HG03558 (cell line): ENCODE results near the gene CPT1A.

Experiments used
- ATAC-seq: cut with Tn5 transposase; IDR thresholded peaks from one replicate; pipeline ENCODE4 v1.9.1; 2021; ENCODE audit warnings: moderate number of reproducible peaks; ENCODE audit not compliant: unreplicated experiment; ENCODE audit errors: extremely low read depth

CPT1A gene

GRCh38 chr11:68855205-68855981 is 13.7 kb upstream of the CPT1A start:
- no peak for ATAC-seq

- ATAC-seq, result no peak
Measured at GRCh38 chr11:68854273-68854958, 12.7 kb upstream of the CPT1A start.

- no peak for ATAC-seq
Measured at GRCh38 chr11:68852628-68853027, 10.9 kb upstream of the CPT1A start.

GRCh38 chr11:68848429-68848828 is 6.7 kb upstream of the CPT1A start:
- no peak for ATAC-seq

GRCh38 chr11:68847395-68847794 is 5.7 kb upstream of the CPT1A start:
- no peak for ATAC-seq

- ATAC-seq, result no peak
Measured at GRCh38 chr11:68845351-68846002, 3.8 kb upstream of the CPT1A start.

- no peak for ATAC-seq
Measured at GRCh38 chr11:68844801-68845200, 3.1 kb upstream of the CPT1A start.

GRCh38 chr11:68844376-68844775 is 2.7 kb upstream of the CPT1A start:
- ATAC-seq, result no peak

- no peak for ATAC-seq
Measured at GRCh38 chr11:68843703-68844312, 2.1 kb upstream of the CPT1A start.

GRCh38 chr11:68843052-68843561 is 1.4 kb upstream of the CPT1A start:
- ATAC-seq, result no peak

- ATAC-seq, result no peak
Measured at GRCh38 chr11:68842427-68843051, 823 bp upstream of the CPT1A start.

GRCh38 chr11:68840661-68841653 is 759 bp downstream of the CPT1A start:
- ATAC-seq, result no peak

GRCh38 chr11:68839911-68840641 is 1.6 kb downstream of the CPT1A start:
- no peak for ATAC-seq

GRCh38 chr11:68839054-68839865 is 2.5 kb downstream of the CPT1A start:
- no peak for ATAC-seq

- no peak for ATAC-seq
Measured at GRCh38 chr11:68838572-68838964, 3.1 kb downstream of the CPT1A start.

- no peak for ATAC-seq
Measured at GRCh38 chr11:68837583-68838571, 3.8 kb downstream of the CPT1A start.
